Measurements from ENCODE around the gene RASSF1.

Gene RASSF1

GRCh38 chr3:50340448-50341329, at the start of gene RASSF1:
Gene RASSF1 (minus strand): TSS chr3:50340836. CDS start chr3:50340805, 31 bp downstream.
- no peak for DNase-seq

GRCh38 chr3:50389414-50389767, 48.8 kb upstream of the RASSF1 start:
- no peak for DNase-seq

GRCh38 chr3:50388720-50389413, 48.2 kb upstream of the RASSF1 start:
- peak; percentile 5 for DNase-seq

GRCh38 chr3:50388016-50388719, 47.5 kb upstream of the RASSF1 start:
- DNase-seq = no peak

GRCh38 chr3:50385754-50386153, 45.1 kb upstream of the RASSF1 start:
- DNase-seq = no peak

- no peak for DNase-seq
These were observed 43.1 kb upstream of the RASSF1 start for GRCh38 chr3:50383750-50384149.

GRCh38 chr3:50382722-50383121, 42.1 kb upstream of the RASSF1 start:
- DNase-seq = no peak

- no peak for DNase-seq
These were observed 40.7 kb upstream of the RASSF1 start for GRCh38 chr3:50381383-50381782.

GRCh38 chr3:50380405-50381085, 39.9 kb upstream of the RASSF1 start:
- no peak for DNase-seq

- DNase-seq = no peak
These were observed 38.1 kb upstream of the RASSF1 start for GRCh38 chr3:50378757-50379156.

GRCh38 chr3:50378024-50378423, 37.4 kb upstream of the RASSF1 start:
- DNase-seq = no peak

- DNase-seq = no peak
These were observed 34.8 kb upstream of the RASSF1 start for GRCh38 chr3:50375258-50375931.

- DNase-seq = no peak
These were observed 34.0 kb upstream of the RASSF1 start for GRCh38 chr3:50374363-50375257.

- DNase-seq = no peak
These were observed 32.8 kb upstream of the RASSF1 start for GRCh38 chr3:50373146-50374051.

- no peak for DNase-seq
These were observed 31.7 kb upstream of the RASSF1 start for GRCh38 chr3:50372349-50372748.

GRCh38 chr3:50371133-50371685, 30.6 kb upstream of the RASSF1 start:
- DNase-seq = no peak

GRCh38 chr3:50370594-50370993, 30.0 kb upstream of the RASSF1 start:
- no peak for DNase-seq

- DNase-seq = no peak
These were observed 28.5 kb upstream of the RASSF1 start for GRCh38 chr3:50369012-50369670.

- no peak for DNase-seq
These were observed 25.2 kb upstream of the RASSF1 start for GRCh38 chr3:50365842-50366220.

Data from NCI-H226 (cell line).